Skeletal muscle tissue (tissue), 4 donors: ENCODE results near the gene RNF145. TPM values are rescaled to one million over a fixed set of nuclear protein-coding genes. Genes with fewer than 3 reads are reported as not detected.
"Not testable (repeated sequence)": the region's sequence is repeated elsewhere in the genome, so short reads cannot be mapped to it uniquely, and the experiment has no call there.

Experiments used
- H3K27ac ChIP-seq: one replicate; pipeline ENCODE4 v1.7.0; 2013; ENCODE audit warnings: mild to moderate bottlenecking, low read depth, low read length, inconsistent platforms
- H3K27me3 ChIP-seq, 3 donors: one replicate each; pipeline ENCODE4 v1.7.0; 2013; ENCODE audit warnings: low read length in 3 of 3; ENCODE audit not compliant: control insufficient read depth in 3 of 3, insufficient read depth in 3 of 3
- H3K36me3 ChIP-seq, 3 donors: one replicate each; pipeline ENCODE4 v1.7.0; 2013; ENCODE audit warnings: low read length in 3 of 3; ENCODE audit not compliant: control insufficient read depth in 3 of 3, insufficient read depth in 3 of 3
- H3K4me1 ChIP-seq, 3 donors: one replicate each; pipeline ENCODE4 v1.7.0; 2013; ENCODE audit warnings: low read length in 3 of 3, mild to moderate bottlenecking in 3 of 3; ENCODE audit not compliant: control insufficient read depth in 3 of 3, insufficient read depth in 3 of 3
- H3K4me3 ChIP-seq, 3 donors: one replicate each; pipeline ENCODE4 v1.7.0; 2013; ENCODE audit warnings: low read length in 3 of 3
- H3K9ac ChIP-seq, 3 donors: one replicate each; pipeline ENCODE4 v1.7.0; 2013; ENCODE audit warnings: low read length in 3 of 3, mild to moderate bottlenecking in 3 of 3, moderate library complexity in 2 of 3, low read depth in 1 of 3
- H3K9me3 ChIP-seq, 3 donors: one replicate each; pipeline ENCODE4 v1.7.0; 2013; ENCODE audit warnings: low read length in 3 of 3; ENCODE audit not compliant: control insufficient read depth in 3 of 3
- total RNA-seq: library from RNA; depleted of rRNA; stranded (reverse); fragments of >200 nt; gene quantifications from one replicate; pipeline ENCODE4 v1.2.3, GENCODE V29; 2014
- donor health status: Osteomylitis.

Gene RNF145
- total RNA-seq, 1 donor from 2014 or later: 44.9 TPM

- Histone ChIP-seq H3K9me3 (peaks cover 0 to 7% (median 2%) of the 10 kb centered on the region in 3 donors), H3K4me3 (no peak overlapping the region), H3K9ac (no peak overlapping the region), H3K27ac (no peak overlapping the region), H3K27me3 (no peaks in the 10 kb centered on the region), H3K36me3 (no peaks in the 10 kb centered on the region), H3K4me1 (no peaks in the 10 kb centered on the region)
These were observed 81.2 kb downstream of the RNF145 start for GRCh38 chr5:159128070-159128541.

- Histone ChIP-seq H3K27ac (no peak overlapping the region), H3K36me3 (no peaks in the 10 kb centered on the region), H3K27me3 (no peaks in the 10 kb centered on the region), H3K4me1 (no peaks in the 10 kb centered on the region), H3K9me3 (peaks cover 0 to 7% (median 2%) of the 10 kb centered on the region in 3 donors), H3K4me3 (no peak overlapping the region), H3K9ac (no peak overlapping the region)
These were observed 85.7 kb downstream of the RNF145 start for GRCh38 chr5:159123700-159124099.

- Histone ChIP-seq H3K9ac (no peak overlapping the region), H3K36me3 (no peaks in the 10 kb centered on the region), H3K4me1 (no peaks in the 10 kb centered on the region), H3K27ac (no peak overlapping the region), H3K9me3 (peaks cover 0 to 7% (median 2%) of the 10 kb centered on the region in 3 donors), H3K27me3 (no peaks in the 10 kb centered on the region), H3K4me3 (no peak overlapping the region)
These were observed 86.2 kb downstream of the RNF145 start for GRCh38 chr5:159123189-159123588.

- Histone ChIP-seq H3K4me1 (peaks cover 4 to 6% (median 4%) of the 10 kb centered on the region in 3 donors), H3K9me3 (peaks cover 0 to 7% (median 2%) of the 10 kb centered on the region in 3 donors), H3K4me3 (no peak overlapping the region), H3K27ac (no peak overlapping the region), H3K9ac (no peak overlapping the region), H3K36me3 (no peaks in the 10 kb centered on the region), H3K27me3 (no peaks in the 10 kb centered on the region)
These were observed 88.3 kb downstream of the RNF145 start for GRCh38 chr5:159121061-159121460.

- H3K4me1 ChIP-seq: peaks cover 4 to 6% (median 4%) of the 10 kb centered on the region in 3 donors
- peaks cover 0 to 5% (median 0%) of the 10 kb centered on the region in 3 donors for H3K9me3 ChIP-seq
- H3K4me3 ChIP-seq: peak overlapping the region in 1 of 3 donors; percentile 37
- no peaks in the 10 kb centered on the region for H3K36me3 ChIP-seq
- H3K27me3 ChIP-seq: no peaks in the 10 kb centered on the region
- peak overlapping the region in 1 of 3 donors; percentile 59 for H3K9ac ChIP-seq
- peak overlapping the region; percentile 44 for H3K27ac ChIP-seq
These were observed 88.9 kb downstream of the RNF145 start for GRCh38 chr5:159120446-159120845.

GRCh38 chr5:159119842-159120241 lies 89.5 kb downstream of the RNF145 start:
- not testable (repeated sequence) for H3K4me1 ChIP-seq, H3K9me3 ChIP-seq, H3K27me3 ChIP-seq, H3K9ac ChIP-seq, H3K36me3 ChIP-seq
- H3K27ac ChIP-seq: peak overlapping the region; percentile 44
- peak overlapping the region in 1 of 3 donors; percentile 37 for H3K4me3 ChIP-seq

GRCh38 chr5:159118958-159119659 lies 90.2 kb downstream of the RNF145 start:
- H3K36me3 ChIP-seq, H3K4me3 ChIP-seq, H3K9me3 ChIP-seq, H3K9ac ChIP-seq, H3K4me1 ChIP-seq, H3K27ac ChIP-seq, H3K27me3 ChIP-seq: not testable (repeated sequence)

GRCh38 chr5:159113405-159113804 lies 95.9 kb downstream of the RNF145 start:
- Histone ChIP-seq H3K9ac (no peak overlapping the region), H3K4me3 (no peak overlapping the region), H3K36me3 (no peaks in the 10 kb centered on the region), H3K27ac (no peak overlapping the region), H3K9me3 (no peaks in the 10 kb centered on the region), H3K4me1 (peaks cover 4 to 6% (median 4%) of the 10 kb centered on the region in 3 donors), H3K27me3 (peaks cover 0 to 3% (median 0%) of the 10 kb centered on the region in 3 donors)

- no peak overlapping the region for H3K9ac ChIP-seq
- no peaks in the 10 kb centered on the region for H3K36me3 ChIP-seq
- H3K9me3 ChIP-seq: no peaks in the 10 kb centered on the region
- H3K4me1 ChIP-seq: peaks cover 0 to under 1% (median 0%) of the 10 kb centered on the region in 3 donors
- no peak overlapping the region for H3K27ac ChIP-seq
- H3K27me3 ChIP-seq: peaks cover 0 to 3% (median 2%) of the 10 kb centered on the region in 3 donors
- no peak overlapping the region for H3K4me3 ChIP-seq
These were observed 96.9 kb downstream of the RNF145 start for GRCh38 chr5:159112436-159112835.
